ENCODE data around the gene EMP3. TPM values are rescaled to one million over a fixed set of nuclear protein-coding genes. Genes with fewer than 3 reads are reported as not detected.
A peak's percentile ranks its signal among the peaks of the same experiment; 100 is the strongest.

Gene EMP3
- total and polyA plus RNA-seq, 10 donors = 33.2 to 149 (median 86.8) TPM

GRCh38 chr19:48321372-48321621 lies 4.1 kb upstream of the EMP3 start:
- Histone ChIP-seq H3K4me3 (peak overlapping the region; percentile 10 to 82 (median 51)), H3K27ac (peak overlapping the region; percentile 96 to 100 (median 100)), H3K4me1 (peaks cover 33 to 66% (median 59%) of the 10 kb centered on the region in 6 donors), H3K27me3 (replicated peaks in 1 of 7) (no peaks in the 10 kb centered on the region), H3K36me3 (no peaks in the 10 kb centered on the region), H3K9me3 (no peaks in the 10 kb centered on the region)
- 1 to 2% (median 1%) methylated on average over 16 to 22 of the region's 22 CpGs for WGBS, 5 donors
- DNase-seq = peak; percentile 100
- intact Hi-C loops (cut with DNase I; ENCODE audit: low total_unique reads) = no loop called here
- TF ChIP-seq POLR2AphosphoS5 (IDR thresholded peaks at IDR 0.05) = no peak
- TF ChIP-seq POLR2A (IDR thresholded peaks at IDR 0.05) = no peak
- no peak for TF ChIP-seq CTCF (IDR thresholded peaks at IDR 0.05 in 8 of 11, conservative IDR thresholded peaks at IDR 0.05 in 3 of 11)

- 1 to 2% (median 1%) methylated on average over 27 to 63 of the region's 63 CpGs for WGBS, 5 donors
Measured at GRCh38 chr19:48321622-48322591, 3.4 kb upstream of the EMP3 start.

GRCh38 chr19:48329167-48329891 lies 4.0 kb downstream of the EMP3 start:
- 60 to 65% (median 64%) methylated on average over 15 of the region's 15 CpGs for WGBS, 5 donors
- Histone ChIP-seq H3K4me1 (peaks cover 47 to 100% (median 92%) of the 10 kb centered on the region in 6 donors), H3K4me3 (peak overlapping the region in 5 of 8 donors; percentile 37 to 70 (median 49)), H3K27ac (peak overlapping the region in 7 of 8 donors; percentile 91 to 100 (median 96)), H3K9me3 (peaks cover 0 to 5% (median 0%) of the 10 kb centered on the region in 8 donors), H3K36me3 (peaks cover 0 to 41% (median 3%) of the 10 kb centered on the region in 6 donors), H3K27me3 (replicated peaks in 1 of 7) (no peaks in the 10 kb centered on the region)
- DNase-seq = no peak
- TF ChIP-seq POLR2AphosphoS5 (IDR thresholded peaks at IDR 0.05) (peak in 1 of 3 donors; percentile 15), POLR2A (IDR thresholded peaks at IDR 0.05) (no peak)
- intact Hi-C loops (cut with DNase I; ENCODE audit: low total_unique reads) = no loop called here

More at GRCh38 chr19:48321622-48322591, 3.4 kb upstream of the EMP3 start:
- H3K36me3 ChIP-seq = no peaks in the 10 kb centered on the region
- peaks cover 35 to 72% (median 65%) of the 10 kb centered on the region in 6 donors for H3K4me1 ChIP-seq
- peak; percentile 97 to 99 (median 98) for TF ChIP-seq POLR2AphosphoS5 (IDR thresholded peaks at IDR 0.05)
- TF ChIP-seq POLR2A (IDR thresholded peaks at IDR 0.05) = peak in 2 of 3 donors; percentile 48 to 74
- peak in 7 of 11 experiments; percentile 16 to 56 (median 42) for TF ChIP-seq CTCF (IDR thresholded peaks at IDR 0.05 in 8 of 11, conservative IDR thresholded peaks at IDR 0.05 in 3 of 11)
- no peaks in the 10 kb centered on the region for H3K9me3 ChIP-seq
- peak overlapping the region; percentile 96 to 100 (median 100) for H3K27ac ChIP-seq
- H3K4me3 ChIP-seq = peak overlapping the region; percentile 10 to 82 (median 51)
- intact Hi-C loops (cut with DNase I; ENCODE audit: low total_unique reads) = no loop called here
- peak; percentile 100 for DNase-seq
- H3K27me3 ChIP-seq (replicated peaks in 1 of 7) = no peaks in the 10 kb centered on the region

GRCh38 chr19:48330012-48330681 lies 4.8 kb downstream of the EMP3 start:
- Histone ChIP-seq H3K4me1 (peaks cover 41 to 99% (median 88%) of the 10 kb centered on the region in 6 donors), H3K27ac (peak overlapping the region; percentile 79 to 100 (median 96)), H3K36me3 (peaks cover 0 to 41% (median 3%) of the 10 kb centered on the region in 6 donors), H3K4me3 (peak overlapping the region; percentile 29 to 70 (median 41)), H3K27me3 (replicated peaks in 1 of 7) (no peaks in the 10 kb centered on the region), H3K9me3 (peaks cover 0 to 5% (median 0%) of the 10 kb centered on the region in 8 donors)
- intact Hi-C loops (cut with DNase I; ENCODE audit: low total_unique reads) = no loop called here
- whole genome bisulfite sequencing, 5 donors = 7 to 14% (median 9%) methylated on average over 25 to 41 of the region's 41 CpGs
- peak; percentile 94 for DNase-seq
- TF ChIP-seq POLR2A (IDR thresholded peaks at IDR 0.05) (peak in 1 of 3 donors; percentile 36), POLR2AphosphoS5 (IDR thresholded peaks at IDR 0.05) (peak; percentile 86 to 90 (median 88)), CTCF (IDR thresholded peaks at IDR 0.05 in 8 of 11, conservative IDR thresholded peaks at IDR 0.05 in 3 of 11) (peak in 5 of 11 experiments; percentile 2 to 42 (median 32))

Data from spleen (tissue), 11 donors.